HG02973 (cell line): ENCODE data around the gene CHD9.

Source experiments
- ATAC-seq: cut with Tn5 transposase; IDR thresholded peaks from one replicate; pipeline ENCODE4 v1.9.1; 2021; ENCODE audit warnings: moderate library complexity; ENCODE audit not compliant: unreplicated experiment

CHD9 gene

DNA sequence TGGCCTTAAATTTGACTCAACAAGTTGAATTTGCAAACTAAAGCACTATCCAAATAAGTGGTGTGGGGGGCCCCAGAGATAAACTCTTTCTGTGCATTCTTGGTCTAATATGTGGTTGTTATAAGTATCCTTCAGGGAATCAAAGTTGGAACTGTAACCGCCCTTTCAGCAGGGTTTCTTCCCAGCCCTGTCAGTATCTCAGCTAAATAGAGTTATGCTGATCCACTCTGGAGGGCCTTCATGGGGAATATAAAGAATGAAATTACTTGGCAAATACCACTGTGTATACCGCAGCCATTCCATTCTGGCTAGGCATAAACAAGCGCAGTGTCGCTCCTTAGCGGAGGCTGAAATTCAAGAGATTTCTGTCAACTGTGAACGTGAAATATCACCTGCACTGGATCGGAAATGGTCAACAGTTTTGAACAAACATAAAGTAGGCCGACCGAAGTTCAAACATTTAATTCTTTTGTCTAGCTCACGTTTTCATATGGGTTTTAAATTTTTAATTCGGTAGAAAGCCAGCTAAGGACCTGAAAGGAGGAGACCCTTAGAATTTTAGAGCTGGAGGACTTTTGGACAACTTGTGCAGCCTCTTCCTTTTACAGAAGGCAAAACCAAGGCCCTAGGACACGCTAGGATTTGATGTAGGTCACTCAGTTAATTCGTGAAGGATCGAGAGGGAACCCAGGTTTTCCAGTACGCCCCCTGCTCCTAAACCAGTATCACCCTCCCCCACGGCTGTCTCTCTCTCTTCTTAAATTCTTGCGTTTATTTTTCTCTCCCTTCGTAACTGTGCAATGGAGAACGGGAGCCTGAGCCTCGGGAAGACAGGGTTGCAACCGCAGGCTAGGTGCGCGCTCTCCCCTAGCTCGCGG lies 74.7 kb downstream of the CHD9 start:
- ATAC-seq: no peak

DNA sequence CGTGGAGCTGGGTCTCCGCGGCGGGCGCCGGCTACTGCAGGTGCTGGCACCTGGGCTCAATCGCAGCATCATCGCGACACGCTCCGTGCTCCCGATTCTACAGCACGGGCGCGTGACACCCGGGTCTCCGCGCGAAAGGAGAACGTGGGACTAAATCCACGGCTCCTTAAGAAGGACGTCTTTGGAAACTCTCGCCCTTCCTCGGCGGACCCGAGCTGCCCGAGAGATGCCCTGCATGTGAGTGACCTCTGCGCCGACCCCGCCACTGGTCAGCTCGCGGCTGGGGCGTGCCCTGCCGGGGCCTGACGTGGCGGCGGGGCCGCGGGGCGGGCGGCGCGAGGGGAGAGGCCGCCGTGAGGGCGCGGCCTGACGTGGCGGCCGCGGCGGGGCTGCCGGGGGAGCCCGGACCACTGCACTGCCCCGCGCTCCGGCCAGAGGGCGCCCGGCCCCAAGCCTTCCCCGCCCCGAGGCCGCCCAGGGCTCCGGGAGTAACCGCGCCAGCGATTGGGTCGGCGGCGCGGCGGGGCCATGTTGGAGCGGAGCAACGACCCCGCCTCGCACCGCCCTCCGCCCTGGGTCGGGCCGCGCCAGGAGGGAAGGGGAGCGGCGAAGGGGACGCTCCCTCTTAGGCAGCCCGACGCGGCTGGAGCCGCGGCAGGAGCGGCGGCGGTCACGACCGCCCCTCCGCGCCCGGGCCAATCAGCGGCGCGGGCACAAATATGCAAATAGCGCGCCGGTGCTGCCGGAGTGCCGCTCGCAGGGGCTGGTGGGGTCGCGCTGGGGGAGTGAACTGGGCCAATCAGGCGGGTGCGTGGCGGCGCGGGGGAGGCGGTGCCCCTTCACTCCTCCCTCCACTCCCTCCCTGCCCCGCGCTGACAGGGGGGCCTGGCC lies 75.6 kb downstream of the CHD9 start:
- ATAC-seq: peak; percentile 80

- ATAC-seq: peak; percentile 2
Observed at GRCh38 chr16:53131050-53131362, 76.2 kb downstream of the CHD9 start.

DNA sequence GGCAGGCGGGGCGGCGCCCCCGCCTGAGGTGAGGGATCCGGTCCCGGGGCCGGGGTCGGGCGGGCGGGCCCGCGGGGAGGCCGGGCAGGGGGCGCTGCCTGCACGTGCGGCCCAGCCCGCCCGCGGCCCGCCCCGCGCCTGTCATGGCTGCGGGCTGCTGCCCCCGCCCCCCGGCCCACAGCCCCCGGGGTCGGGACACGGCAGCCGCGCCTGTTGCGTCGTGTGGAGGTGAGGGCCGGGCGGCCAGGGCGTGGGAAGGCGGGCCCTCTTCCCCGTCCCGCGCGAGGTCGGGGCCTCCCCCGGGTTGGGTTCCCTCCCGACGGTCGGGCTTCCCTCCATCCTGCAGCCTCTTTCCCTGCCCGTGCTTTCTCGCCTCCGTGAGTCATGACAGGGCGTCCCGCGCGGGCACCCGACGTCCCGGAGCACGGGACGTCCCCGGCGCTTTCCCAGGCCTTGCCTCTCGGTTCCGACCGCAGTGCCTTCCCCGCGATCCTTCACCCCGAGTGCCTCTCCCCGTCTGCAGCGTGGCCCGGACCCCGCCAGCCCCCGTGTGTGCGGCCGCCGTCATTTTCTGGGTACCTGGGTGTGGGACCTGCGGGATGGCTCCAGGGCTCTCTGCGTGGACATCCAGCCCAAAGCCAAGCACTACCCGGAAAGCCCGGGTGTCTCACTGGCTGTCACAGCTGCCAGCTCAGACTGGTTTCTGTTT lies 76.7 kb downstream of the CHD9 start:
- ATAC-seq: no peak

GRCh38 chr16:53132406-53132805 lies 77.6 kb downstream of the CHD9 start:
- no peak for ATAC-seq

DNA sequence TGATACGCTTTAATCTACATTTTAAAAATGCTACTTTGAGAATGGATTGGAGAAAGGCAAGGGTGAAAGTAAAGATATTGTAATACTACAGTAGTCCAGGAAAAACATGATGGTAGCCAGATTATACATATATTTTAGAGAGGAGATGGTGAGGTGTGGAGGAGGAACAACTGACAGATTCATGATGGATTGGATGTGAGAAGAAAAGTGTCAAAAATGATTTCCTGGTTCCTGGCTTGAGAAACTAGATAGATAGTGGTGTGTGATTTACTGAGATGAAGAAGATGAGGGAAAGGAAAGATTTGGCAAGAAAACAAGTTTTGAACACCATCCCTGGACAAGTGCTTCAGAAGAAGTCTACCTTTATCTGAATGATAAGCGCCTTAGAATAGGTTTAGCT lies 80.5 kb downstream of the CHD9 start:
- no peak for ATAC-seq

- ATAC-seq: no peak
Observed at GRCh38 chr16:53142823-53143568, 88.2 kb downstream of the CHD9 start.

DNA sequence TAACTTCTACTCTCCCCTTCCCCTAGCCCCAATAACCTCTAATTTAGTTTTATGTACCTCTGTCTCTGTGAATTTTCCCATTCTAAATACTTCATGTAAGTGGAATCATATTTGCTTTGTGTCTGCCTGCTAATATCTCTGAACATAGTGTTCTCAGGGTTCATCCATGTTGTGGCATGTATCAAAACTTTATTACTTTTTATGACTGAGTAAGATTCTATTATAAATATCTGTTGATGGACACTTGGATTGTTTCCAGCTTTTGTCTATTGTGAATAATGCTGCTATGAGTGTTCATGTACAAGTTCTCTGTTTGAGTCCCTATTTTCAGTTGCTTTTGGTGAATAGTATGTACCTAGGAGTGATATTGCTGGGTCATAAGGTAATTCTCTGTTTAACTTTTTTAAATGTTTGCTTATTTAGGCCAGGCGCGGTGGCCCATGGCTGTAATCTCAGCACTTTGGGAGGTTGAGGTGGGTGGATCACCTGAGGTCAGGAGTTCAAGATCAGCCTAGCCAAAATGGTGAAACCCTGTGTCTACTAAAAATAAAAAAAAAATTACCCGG lies 92.8 kb downstream of the CHD9 start:
- ATAC-seq: no peak

- ATAC-seq: no peak
Observed at GRCh38 chr16:53150769-53151168, 96.0 kb downstream of the CHD9 start.

- no peak for ATAC-seq
Observed at GRCh38 chr16:53152329-53152728, 97.5 kb downstream of the CHD9 start.

DNA sequence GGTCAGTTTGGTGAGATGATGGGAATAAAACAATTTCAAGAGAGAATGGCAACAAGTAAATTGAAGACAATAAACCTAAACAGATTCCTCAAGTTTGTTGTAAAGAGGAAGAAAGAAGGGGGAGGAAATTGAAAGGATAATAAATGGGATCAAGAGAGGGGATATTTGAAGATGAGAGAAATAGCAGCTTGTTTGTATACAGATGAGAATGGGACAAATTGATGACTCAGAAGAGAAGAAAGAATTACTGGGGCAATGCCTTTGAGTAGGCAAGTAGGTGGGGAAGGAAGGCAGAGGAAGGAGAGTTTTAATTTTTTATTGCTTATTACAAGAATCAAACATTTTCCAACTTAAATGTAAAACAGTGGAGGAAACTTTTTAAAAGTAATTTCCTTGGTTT lies 98.3 kb downstream of the CHD9 start:
- ATAC-seq: no peak

DNA sequence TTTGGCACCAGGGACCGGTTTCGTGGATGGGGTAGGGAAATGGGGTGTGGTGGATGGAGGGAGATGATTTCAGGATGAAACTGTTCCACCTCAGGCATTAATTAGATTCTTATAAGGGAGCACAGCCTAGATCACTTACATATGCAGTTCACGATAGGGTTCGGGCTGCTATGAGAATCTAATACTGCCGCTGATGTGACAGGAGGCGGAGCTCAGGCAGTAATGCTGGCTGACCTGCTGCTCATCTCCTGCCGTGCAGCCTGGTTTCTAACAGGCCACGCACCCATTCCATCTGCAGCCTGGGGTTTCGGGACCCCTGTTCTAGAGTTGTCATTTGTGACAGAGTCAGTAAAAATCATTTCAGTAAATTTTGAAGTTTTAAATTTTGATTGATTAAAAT lies 99.7 kb downstream of the CHD9 start:
- no peak for ATAC-seq

DNA sequence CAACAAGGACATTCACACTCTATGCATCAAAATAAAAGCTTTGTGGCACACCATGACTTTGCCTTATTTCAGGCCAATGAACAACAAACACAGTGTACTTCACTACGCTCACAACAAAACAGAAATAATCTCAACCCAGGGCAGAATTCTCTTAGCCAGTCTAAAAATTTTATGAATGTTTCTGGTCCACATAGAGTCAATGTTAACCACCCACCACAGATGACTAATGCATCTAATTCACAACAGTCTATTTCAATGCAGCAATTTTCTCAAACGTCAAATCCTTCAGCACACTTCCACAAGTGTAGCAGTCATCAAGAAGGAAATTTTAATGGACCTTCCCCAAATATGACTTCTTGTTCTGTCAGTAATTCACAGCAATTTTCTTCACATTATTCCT lies 101.7 kb downstream of the CHD9 start:
- ATAC-seq: no peak

DNA sequence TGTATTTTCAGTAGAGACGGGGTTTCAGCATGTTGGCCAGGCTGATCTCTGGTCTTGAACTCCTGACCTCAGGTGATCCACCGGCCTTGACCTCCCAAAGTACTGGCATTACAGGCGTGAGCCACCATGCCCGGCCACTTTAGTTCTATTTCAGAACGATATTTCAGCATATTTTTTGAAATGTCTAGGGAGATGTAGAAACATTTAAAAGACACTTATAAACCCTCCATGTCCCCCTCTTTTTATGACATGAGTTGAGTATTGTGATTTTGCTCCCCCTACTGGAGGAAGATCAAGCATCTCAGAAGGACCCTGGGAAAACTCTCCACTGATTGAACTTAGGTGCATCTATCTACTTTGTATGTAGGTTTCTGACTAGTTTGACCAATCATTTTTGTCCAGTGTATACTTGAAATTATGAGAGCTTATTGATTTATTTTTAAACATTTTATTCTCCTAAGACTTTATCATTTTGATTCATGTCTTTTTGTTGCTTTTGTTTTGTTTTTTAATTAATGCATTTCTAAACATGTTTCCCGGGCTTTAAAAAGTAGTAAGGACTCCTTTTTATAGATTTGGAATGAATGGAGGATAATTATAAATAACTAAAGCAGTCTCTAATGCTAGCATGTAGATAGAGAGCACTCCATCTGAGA lies 105.1 kb downstream of the CHD9 start:
- ATAC-seq: no peak

DNA sequence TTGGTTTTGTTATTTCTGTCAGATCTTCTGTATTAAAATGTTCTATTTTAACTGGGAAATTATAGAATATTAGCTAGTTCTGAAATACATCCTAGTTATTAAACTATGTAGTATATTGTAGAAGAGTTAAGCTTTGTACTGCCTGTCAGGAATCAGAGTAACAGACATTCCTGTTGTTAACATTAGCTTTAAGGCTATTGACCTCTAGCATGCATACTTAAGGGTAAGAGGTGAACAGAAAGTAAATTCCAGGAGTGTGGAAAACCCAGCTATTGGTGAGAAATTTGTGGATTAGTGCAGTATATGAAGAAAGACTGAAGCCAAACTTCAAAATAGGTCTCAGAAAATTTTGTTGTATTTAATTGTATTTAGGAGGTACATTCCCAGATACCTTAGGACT lies 111.3 kb downstream of the CHD9 start:
- ATAC-seq: no peak

DNA sequence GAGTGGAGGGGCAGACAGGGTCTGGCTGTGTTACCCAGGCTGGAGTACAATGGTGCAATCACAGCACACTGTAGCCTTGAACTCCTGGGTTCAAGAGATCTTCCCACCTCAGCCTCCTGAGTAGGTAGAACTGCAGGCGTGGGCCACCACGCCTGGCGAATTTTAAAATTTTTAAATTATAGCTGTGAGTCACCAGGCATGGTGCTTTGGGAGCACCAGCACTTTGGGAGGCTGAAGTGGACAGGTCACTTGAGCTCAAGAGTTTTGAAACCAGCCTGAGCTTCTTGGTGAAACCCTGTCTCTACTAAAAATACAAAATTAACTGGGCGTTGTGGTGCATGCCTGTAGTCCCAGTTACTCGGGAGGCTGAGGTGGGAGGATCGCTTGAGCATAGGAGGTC lies 114.0 kb downstream of the CHD9 start:
- no peak for ATAC-seq

GRCh38 chr16:53172517-53172916 lies 117.7 kb downstream of the CHD9 start:
- ATAC-seq: no peak

GRCh38 chr16:53175118-53175517 lies 120.3 kb downstream of the CHD9 start:
- no peak for ATAC-seq

- ATAC-seq: no peak
Observed at GRCh38 chr16:53176434-53176833, 121.6 kb downstream of the CHD9 start.

DNA sequence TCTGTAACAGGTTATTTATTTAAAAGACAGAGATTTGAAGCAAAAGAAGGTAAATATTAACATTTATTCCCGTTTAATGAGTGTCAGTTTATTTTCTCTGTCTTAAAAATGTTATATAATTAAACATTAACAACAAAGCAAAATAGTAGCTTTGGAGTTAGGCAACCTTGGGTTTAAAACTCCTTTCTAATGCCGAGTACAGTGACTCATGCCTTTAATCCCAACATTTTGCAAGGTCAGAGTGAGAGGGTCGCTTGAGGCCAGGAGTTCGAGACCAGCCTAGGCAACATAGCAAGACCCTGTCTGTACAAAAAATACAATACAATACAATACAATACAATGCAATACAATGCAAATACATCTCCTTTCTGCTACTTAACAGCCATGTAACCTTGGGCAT lies 128.7 kb downstream of the CHD9 start:
- no peak for ATAC-seq
